GM18870 (cell line): ENCODE results near the gene NINL.

Source experiments
- ATAC-seq: cut with Tn5 transposase; IDR thresholded peaks from one replicate; pipeline ENCODE4 v1.9.1; 2021; ENCODE audit warnings: moderate library complexity; ENCODE audit not compliant: unreplicated experiment

NINL gene

GRCh38 chr20:25533920-25534700 lies 51.2 kb downstream of the NINL start:
- no peak for ATAC-seq

GRCh38 chr20:25532971-25533391 lies 52.4 kb downstream of the NINL start:
- ATAC-seq, result no peak

GRCh38 chr20:25532015-25532751 lies 53.1 kb downstream of the NINL start:
- ATAC-seq, result no peak

- no peak for ATAC-seq
Measured at GRCh38 chr20:25529295-25529951, 55.9 kb downstream of the NINL start.

- no peak for ATAC-seq
Measured at GRCh38 chr20:25527949-25528348, 57.4 kb downstream of the NINL start.

- no peak for ATAC-seq
Measured at GRCh38 chr20:25526446-25526845, 58.9 kb downstream of the NINL start.

GRCh38 chr20:25525867-25526266 lies 59.5 kb downstream of the NINL start:
- ATAC-seq, result no peak

- ATAC-seq, result no peak
Measured at GRCh38 chr20:25525295-25525694, 60.0 kb downstream of the NINL start.

GRCh38 chr20:25521382-25521781 lies 63.9 kb downstream of the NINL start:
- no peak for ATAC-seq

GRCh38 chr20:25517124-25517523 lies 68.2 kb downstream of the NINL start:
- ATAC-seq, result no peak

GRCh38 chr20:25514747-25515340 lies 70.5 kb downstream of the NINL start:
- no peak for ATAC-seq

- no peak for ATAC-seq
Measured at GRCh38 chr20:25514195-25514594, 71.1 kb downstream of the NINL start.

- no peak for ATAC-seq
Measured at GRCh38 chr20:25512709-25513108, 72.6 kb downstream of the NINL start.

GRCh38 chr20:25511183-25511582 lies 74.1 kb downstream of the NINL start:
- no peak for ATAC-seq

GRCh38 chr20:25510721-25511120 lies 74.6 kb downstream of the NINL start:
- ATAC-seq, result no peak

GRCh38 chr20:25510202-25510601 lies 75.1 kb downstream of the NINL start:
- no peak for ATAC-seq

- no peak for ATAC-seq
Measured at GRCh38 chr20:25509084-25509483, 76.2 kb downstream of the NINL start.

GRCh38 chr20:25508083-25508770 lies 77.1 kb downstream of the NINL start:
- no peak for ATAC-seq

GRCh38 chr20:25507385-25508082 lies 77.8 kb downstream of the NINL start:
- ATAC-seq, result no peak
